GM12872 (cell line): ENCODE data around the gene ATF7.

Experiments
- TF ChIP-seq, protein P1 (sequence below): IDR thresholded peaks from 3 replicates; pipeline ENCODE4 v1.5.1; 2011; ENCODE audit warnings: low read depth, mild to moderate bottlenecking, low read length, moderate library complexity; ENCODE audit not compliant: insufficient read depth

The ATF7 gene

DNA sequence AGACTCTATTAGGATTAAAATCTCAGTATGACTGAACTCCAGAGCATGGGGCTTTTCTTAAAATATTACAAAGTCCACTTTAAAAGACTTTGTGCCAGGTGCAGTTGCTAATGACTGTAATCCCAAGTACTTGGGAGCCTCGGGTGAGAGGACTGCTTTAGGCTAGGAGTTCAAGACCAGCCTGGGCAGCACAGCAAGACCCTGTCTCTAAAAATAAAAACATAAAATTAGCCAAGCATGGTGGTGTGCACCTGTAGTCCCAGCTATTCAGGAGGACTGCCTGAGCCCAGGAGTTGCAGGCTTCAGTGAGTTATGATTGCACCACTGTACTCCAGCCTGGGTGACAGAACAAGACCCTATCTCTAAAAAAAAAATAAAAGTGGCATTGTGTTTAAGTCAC, 33.2 kb downstream of the ATF7 start:
- TF ChIP-seq, protein P1, sequence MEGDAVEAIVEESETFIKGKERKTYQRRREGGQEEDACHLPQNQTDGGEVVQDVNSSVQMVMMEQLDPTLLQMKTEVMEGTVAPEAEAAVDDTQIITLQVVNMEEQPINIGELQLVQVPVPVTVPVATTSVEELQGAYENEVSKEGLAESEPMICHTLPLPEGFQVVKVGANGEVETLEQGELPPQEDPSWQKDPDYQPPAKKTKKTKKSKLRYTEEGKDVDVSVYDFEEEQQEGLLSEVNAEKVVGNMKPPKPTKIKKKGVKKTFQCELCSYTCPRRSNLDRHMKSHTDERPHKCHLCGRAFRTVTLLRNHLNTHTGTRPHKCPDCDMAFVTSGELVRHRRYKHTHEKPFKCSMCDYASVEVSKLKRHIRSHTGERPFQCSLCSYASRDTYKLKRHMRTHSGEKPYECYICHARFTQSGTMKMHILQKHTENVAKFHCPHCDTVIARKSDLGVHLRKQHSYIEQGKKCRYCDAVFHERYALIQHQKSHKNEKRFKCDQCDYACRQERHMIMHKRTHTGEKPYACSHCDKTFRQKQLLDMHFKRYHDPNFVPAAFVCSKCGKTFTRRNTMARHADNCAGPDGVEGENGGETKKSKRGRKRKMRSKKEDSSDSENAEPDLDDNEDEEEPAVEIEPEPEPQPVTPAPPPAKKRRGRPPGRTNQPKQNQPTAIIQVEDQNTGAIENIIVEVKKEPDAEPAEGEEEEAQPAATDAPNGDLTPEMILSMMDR, result no peak

DNA sequence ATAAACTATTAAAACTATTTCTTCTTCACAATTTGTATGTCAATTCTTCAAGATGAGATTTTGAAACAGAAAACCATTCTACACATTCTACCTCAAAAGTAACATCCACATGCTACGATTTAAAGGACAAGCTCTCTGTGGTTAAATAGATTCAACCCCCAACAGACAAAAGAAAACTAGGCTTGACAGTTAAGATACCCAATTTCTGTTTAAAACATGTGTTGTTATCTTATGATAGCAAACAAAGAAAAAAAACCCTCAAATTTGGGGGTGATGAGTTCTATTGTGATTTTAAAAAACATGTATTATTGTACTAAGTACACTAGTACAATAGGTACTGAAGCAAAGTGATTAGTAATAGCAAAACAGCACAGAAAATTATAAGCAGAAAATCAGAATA, 33.8 kb downstream of the ATF7 start:
- TF ChIP-seq, protein P1, result no peak

DNA sequence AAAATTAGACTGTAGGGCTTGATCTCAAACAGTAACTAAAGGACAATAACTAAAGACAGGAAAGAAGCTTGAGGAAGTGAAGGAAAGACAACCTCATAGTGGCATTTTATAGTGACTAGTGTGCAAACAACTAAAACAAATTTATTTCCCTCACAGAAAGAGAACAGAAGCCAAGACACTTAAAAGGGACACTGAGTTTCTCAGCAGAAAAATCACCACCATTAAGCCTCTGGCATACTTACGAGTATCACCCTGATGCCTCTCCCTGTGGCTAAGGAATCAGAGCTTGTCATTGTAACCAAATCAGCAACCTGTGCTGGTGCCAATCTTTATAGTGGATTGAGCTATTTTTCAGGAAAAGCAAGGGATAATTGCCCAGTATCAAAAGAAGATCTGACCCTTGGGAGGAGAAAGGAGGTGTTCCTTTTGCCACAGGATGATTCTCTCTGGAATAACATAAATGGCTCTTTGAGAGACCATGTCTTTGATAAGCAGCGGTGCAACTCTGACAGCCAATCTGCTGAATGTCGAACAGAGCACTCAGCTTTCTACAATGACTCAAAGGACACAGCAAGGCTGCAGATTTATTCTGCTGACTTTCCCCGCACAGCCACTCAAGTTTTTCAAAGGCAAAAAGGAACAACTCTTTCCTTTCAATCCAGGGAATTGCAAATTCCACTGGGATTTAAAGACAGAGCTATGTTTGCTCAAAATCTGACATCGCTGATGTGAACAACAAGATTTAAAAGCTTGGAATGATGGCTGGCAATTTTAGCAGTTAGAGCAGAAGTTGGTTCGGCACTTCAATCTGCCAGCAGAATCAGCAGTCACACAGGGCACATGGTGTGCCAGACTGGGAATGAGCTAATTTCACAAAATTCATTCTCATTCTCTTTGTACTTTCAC, 34.6 kb downstream of the ATF7 start:
- TF ChIP-seq, protein P1, result no peak

DNA sequence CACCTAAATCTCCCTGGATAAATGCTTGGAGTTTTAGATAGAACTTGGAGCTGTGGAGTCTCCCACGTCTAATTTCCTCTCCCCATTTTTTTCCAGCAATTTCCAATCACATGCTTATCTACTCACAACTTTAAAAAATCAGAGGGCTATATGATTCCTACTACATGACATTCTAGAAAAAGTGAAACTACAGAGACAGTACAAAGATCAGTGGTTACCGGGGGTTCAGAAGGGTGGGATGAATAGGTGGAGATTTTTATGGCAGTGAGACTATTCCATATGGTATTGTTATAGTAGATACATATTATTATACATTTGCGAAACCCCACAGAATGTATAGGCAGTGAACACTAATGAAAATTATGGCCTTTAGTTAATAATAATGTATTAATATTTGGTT, 35.5 kb downstream of the ATF7 start:
- TF ChIP-seq, protein P1, result no peak

DNA sequence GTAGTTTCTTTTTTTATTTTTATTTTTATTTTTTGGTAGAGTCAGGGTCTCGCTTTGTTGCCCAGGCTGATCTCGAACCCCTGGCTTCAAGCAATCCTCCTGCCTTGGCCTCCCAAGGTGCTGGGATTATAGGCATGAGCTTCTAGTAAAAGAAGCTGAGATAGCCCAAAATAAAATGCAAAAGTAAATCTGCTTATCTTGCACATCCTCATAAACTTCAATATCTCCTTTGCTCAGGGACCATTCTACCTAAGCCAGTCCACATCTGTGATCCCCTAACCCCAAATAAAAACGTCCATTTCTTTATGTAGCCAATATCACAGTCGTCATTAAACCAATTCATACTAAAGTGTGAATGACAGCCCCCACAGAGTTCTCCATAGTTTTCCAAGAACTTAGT, 36.3 kb downstream of the ATF7 start:
- TF ChIP-seq, protein P1, result no peak

DNA sequence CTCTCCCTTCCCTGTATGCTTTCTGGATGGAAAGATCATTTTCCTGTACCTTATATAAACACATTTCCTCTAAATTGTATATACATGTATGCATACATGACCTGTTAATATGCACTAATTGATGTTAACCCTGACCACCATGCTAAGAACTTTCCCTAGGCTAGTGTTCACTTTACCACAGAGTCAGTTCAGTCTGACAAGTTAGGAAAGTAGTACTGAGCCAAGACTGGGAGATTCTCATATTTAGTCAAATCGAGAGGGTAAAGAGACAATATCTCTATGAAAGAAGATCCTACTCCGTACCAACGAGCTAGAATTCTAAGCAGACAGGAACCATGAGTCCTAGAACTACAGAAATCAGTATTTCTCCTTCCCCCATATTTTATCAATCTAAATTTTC, 36.8 kb downstream of the ATF7 start:
- TF ChIP-seq, protein P1, result no peak

DNA sequence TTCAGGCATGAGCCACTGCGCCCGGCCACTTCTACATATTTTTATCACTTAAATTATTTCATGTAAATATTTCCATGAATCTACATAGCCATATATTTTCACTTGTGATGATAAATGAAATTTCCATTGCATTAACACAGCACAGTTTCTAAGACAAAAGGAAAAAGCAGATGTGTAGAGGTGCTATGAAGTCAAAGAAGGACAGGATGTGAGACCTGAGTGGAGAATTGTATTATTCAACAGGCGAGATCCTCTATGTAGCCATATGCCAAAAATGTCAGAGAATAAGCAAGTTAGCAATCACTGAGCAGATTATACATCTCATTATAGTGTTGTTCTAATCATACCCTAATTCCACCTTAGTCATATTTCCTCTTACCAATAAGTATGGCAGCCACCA, 38.1 kb downstream of the ATF7 start:
- TF ChIP-seq, protein P1, result no peak
